AG10803 (cell line): ENCODE data around the gene GTPBP10.
"Not testable (repeated sequence)": the region's sequence is repeated elsewhere in the genome, so short reads cannot be mapped to it uniquely, and the experiment has no call there.

ENCODE experiments used
- DNase-seq: peaks from one replicate; pipeline ENCODE4 v3.0.0; 2010; ENCODE audit warnings: low read depth
- H3K4me3 ChIP-seq: 2 replicates; pipeline ENCODE4 v1.5.1; 2011; ENCODE audit warnings: mild to moderate bottlenecking, low read length, control low read depth
- CTCF ChIP-seq: conservative IDR thresholded peaks from 2 replicates; pipeline ENCODE4 v1.5.1; 2011; ENCODE audit warnings: mild to moderate bottlenecking, low read length, control low read depth, inconsistent platforms

Gene GTPBP10

GRCh38 chr7:90337106-90337505 is 9.4 kb upstream of the GTPBP10 start:
- no peak for TF ChIP-seq CTCF
- no peak overlapping the region for H3K4me3 ChIP-seq
- DNase-seq: no peak

GRCh38 chr7:90345016-90345415 is 1.5 kb upstream of the GTPBP10 start:
- no peak for DNase-seq
- no peak overlapping the region for H3K4me3 ChIP-seq
- no peak for TF ChIP-seq CTCF

- peak overlapping the region; percentile 89 for H3K4me3 ChIP-seq
- DNase-seq: peak; percentile 48
- no peak for TF ChIP-seq CTCF
Observed at GRCh38 chr7:90345595-90346335, 751 bp upstream of the GTPBP10 start.

- DNase-seq: no peak
- TF ChIP-seq CTCF: no peak
- no peak overlapping the region; the same call in 1 of the 2 replicates for H3K4me3 ChIP-seq
Observed at GRCh38 chr7:90347759-90348158, 1.2 kb downstream of the GTPBP10 start.

- no peak for TF ChIP-seq CTCF
- no peak overlapping the region for H3K4me3 ChIP-seq
- no peak for DNase-seq
Observed at GRCh38 chr7:90349305-90349704, 2.8 kb downstream of the GTPBP10 start.

GRCh38 chr7:90350032-90350431 is 3.5 kb downstream of the GTPBP10 start:
- H3K4me3 ChIP-seq, DNase-seq: not testable (repeated sequence)

GRCh38 chr7:90351987-90352386 is 5.5 kb downstream of the GTPBP10 start:
- no peak for DNase-seq
- no peak for TF ChIP-seq CTCF
- H3K4me3 ChIP-seq: no peak overlapping the region
